Keratinocyte (primary cell): Measurements from ENCODE around the gene PNMA6F. TPM values are rescaled to one million over a fixed set of nuclear protein-coding genes. Genes with fewer than 3 reads are reported as not detected.

ENCODE experiments used
- DNase-seq: peaks from one replicate; pipeline ENCODE4 v3.0.0-alpha.2; 2011; ENCODE audit warnings: low read depth, missing footprints, low spot score
- FAIRE-seq: peaks from 2 replicates; lab custom pipeline; 2011; peaks lifted over from hg19 to GRCh38; lab: Jason Lieb, UNC
- H2AFZ ChIP-seq: 2 replicates; pipeline ENCODE4 v1.6.0; 2012; ENCODE audit warnings: low read length, control low read depth, inconsistent platforms; ENCODE audit not compliant: control insufficient read depth
- H3K27ac ChIP-seq: 2 replicates; pipeline ENCODE4 v1.5.1; 2011; ENCODE audit warnings: low read length; ENCODE audit not compliant: control insufficient read depth, insufficient read depth
- H3K27me3 ChIP-seq: 3 replicates; pipeline ENCODE4 v1.6.0; 2011; ENCODE audit warnings: low read length; ENCODE audit not compliant: control insufficient read depth, insufficient read depth; ENCODE audit errors: extremely low read depth
- H3K36me3 ChIP-seq, 2 experiments: 2 replicates in 1 of 2; 3 replicates in 1 of 2; pipeline ENCODE4 v1.5.1; 2011; ENCODE audit warnings: low read length in 2 of 2, mild to moderate bottlenecking in 1 of 2; ENCODE audit not compliant: control insufficient read depth in 2 of 2, insufficient read depth in 2 of 2; ENCODE audit errors: extremely low read depth in 1 of 2
- H3K4me1 ChIP-seq: 3 replicates; pipeline ENCODE4 v1.5.1; 2011; ENCODE audit warnings: low read length; ENCODE audit not compliant: control insufficient read depth, insufficient read depth; ENCODE audit errors: extremely low read depth
- H3K4me2 ChIP-seq: 3 replicates; pipeline ENCODE4 v1.6.0; 2011; ENCODE audit warnings: low read depth, low read length; ENCODE audit not compliant: control insufficient read depth, insufficient read depth; ENCODE audit errors: extremely low read depth
- H3K4me3 ChIP-seq, 3 experiments: fragments of 200-600 bp in 1 of 3; sonication (generic) in 1 of 3; 2 replicates in 2 of 3; 3 replicates in 1 of 3; pipeline ENCODE4 v1.5.1; 2011 to 2016; ENCODE audit warnings: low read length in 3 of 3, mild to moderate bottlenecking in 3 of 3, control low read depth in 2 of 3, inconsistent platforms in 1 of 3, low read depth in 1 of 3, mixed read lengths in 1 of 3, mixed run types in 1 of 3, moderate library complexity in 1 of 3; ENCODE audit not compliant: control insufficient read depth in 2 of 3, insufficient read depth in 2 of 3; ENCODE audit errors: extremely low read depth in 1 of 3
- H3K79me2 ChIP-seq: 2 replicates; pipeline ENCODE4 v1.6.0; 2012; ENCODE audit warnings: low read length; ENCODE audit not compliant: control insufficient read depth, insufficient read depth
- H3K9ac ChIP-seq: 3 replicates; pipeline ENCODE4 v1.6.0; 2011; ENCODE audit warnings: low read length; ENCODE audit not compliant: control insufficient read depth, insufficient read depth; ENCODE audit errors: extremely low read depth
- H3K9me1 ChIP-seq: 3 replicates; pipeline ENCODE4 v1.6.0; 2011; ENCODE audit warnings: low read length; ENCODE audit not compliant: control insufficient read depth, insufficient read depth; ENCODE audit errors: extremely low read depth
- H3K9me3 ChIP-seq: 2 replicates; pipeline ENCODE4 v1.5.1; 2012; ENCODE audit warnings: low read depth, low read length; ENCODE audit not compliant: control insufficient read depth
- H4K20me1 ChIP-seq: 3 replicates; pipeline ENCODE4 v1.6.0; 2011; ENCODE audit warnings: low read length; ENCODE audit not compliant: control insufficient read depth, insufficient read depth; ENCODE audit errors: extremely low read depth
- EZH2 ChIP-seq: IDR thresholded peaks from one replicate; pipeline ENCODE4 v1.6.1; 2012; ENCODE audit warnings: inconsistent platforms, mild to moderate bottlenecking, low read length, moderate library complexity
- dilution Hi-C: fragments of 300-500 bp; cut with MboI; formaldehyde crosslinking; loops from one replicate; pipeline ENCODE4 v1.7.0; 2020; ENCODE audit warnings: low sequenced_read_pairs; ENCODE audit not compliant: extremely low pct_ligation_motif_present
- polyA plus RNA-seq, 5 experiments: library from polyadenylated mRNA; depleted of rRNA in 3 of 5; stranded (reverse) in 3 of 5; stranded (forward) in 1 of 5; unstranded in 1 of 5; fragments of >200 nt; gene quantifications; 1 replicate in 1 of 5; 2 replicates in 3 of 5; 3 replicates in 1 of 5; pipeline versions ENCODE4 v1.2.1 to v1.2.3, GENCODE V29; 2011 to 2012; ENCODE audit warnings: missing spikeins in 2 of 5, low read depth in 1 of 5, low replicate concordance in 1 of 5
- TF ChIP-seq, protein P1 (sequence below), 3 experiments: IDR thresholded peaks in 1 of 3; conservative IDR thresholded peaks in 1 of 3; optimal IDR thresholded peaks in 1 of 3; 2 replicates in 2 of 3; 3 replicates in 1 of 3; pipeline versions ENCODE3 to v1.5.1; 2011; ENCODE audit warnings: low read length in 3 of 3, mild to moderate bottlenecking in 3 of 3, moderate library complexity in 2 of 3, control low read depth in 1 of 3, inconsistent platforms in 1 of 3; ENCODE audit not compliant: insufficient read depth in 2 of 3; ENCODE audit errors: extremely low read depth in 1 of 3

The PNMA6F gene
- polyA plus RNA-seq, 1 donor (not counting 4 experiments of a cell fraction or from before 2014, with no cell fraction given) = not detected

DNA sequence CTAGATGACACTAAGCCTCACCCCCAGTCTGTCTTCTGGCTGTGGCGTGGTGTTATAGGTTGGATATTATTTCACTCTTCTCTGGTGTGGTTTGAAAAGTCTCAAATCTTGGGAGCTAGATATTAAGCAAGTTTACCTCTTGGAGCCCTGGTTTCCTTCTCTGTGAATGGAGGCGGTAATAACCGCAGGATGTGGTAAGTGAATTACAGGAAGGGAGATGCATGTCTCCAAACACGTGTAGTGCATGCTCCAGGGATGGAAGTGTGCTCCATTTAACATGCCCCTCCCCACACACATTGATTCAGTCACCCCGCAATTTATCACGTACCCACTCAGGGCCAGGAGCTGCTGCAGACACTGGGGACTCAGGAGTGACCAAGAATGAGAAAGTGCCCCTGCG lies 17.3 kb upstream of the PNMA6F start:
- no peaks in the 10 kb centered on the region for H3K36me3 ChIP-seq
- DNase-seq = no peak
- H3K27ac ChIP-seq = no peak overlapping the region
- TF ChIP-seq, protein P1, sequence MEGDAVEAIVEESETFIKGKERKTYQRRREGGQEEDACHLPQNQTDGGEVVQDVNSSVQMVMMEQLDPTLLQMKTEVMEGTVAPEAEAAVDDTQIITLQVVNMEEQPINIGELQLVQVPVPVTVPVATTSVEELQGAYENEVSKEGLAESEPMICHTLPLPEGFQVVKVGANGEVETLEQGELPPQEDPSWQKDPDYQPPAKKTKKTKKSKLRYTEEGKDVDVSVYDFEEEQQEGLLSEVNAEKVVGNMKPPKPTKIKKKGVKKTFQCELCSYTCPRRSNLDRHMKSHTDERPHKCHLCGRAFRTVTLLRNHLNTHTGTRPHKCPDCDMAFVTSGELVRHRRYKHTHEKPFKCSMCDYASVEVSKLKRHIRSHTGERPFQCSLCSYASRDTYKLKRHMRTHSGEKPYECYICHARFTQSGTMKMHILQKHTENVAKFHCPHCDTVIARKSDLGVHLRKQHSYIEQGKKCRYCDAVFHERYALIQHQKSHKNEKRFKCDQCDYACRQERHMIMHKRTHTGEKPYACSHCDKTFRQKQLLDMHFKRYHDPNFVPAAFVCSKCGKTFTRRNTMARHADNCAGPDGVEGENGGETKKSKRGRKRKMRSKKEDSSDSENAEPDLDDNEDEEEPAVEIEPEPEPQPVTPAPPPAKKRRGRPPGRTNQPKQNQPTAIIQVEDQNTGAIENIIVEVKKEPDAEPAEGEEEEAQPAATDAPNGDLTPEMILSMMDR (optimal IDR thresholded peaks at IDR 0.05 in 1 of 3, IDR thresholded peaks at IDR 0.05 in 1 of 3, conservative IDR thresholded peaks at IDR 0.05 in 1 of 3; ENCODE audit: extremely low read depth in 1 of 3, insufficient read depth in 2 of 3, low read length in 3 of 3) = no peak
- TF ChIP-seq EZH2 = no peak
- no peak overlapping the region for H2AFZ ChIP-seq
- dilution Hi-C loops = no loop called here
- no peaks in the 10 kb centered on the region for H4K20me1 ChIP-seq
- no peaks in the 10 kb centered on the region for H3K9me3 ChIP-seq
- H3K4me1 ChIP-seq = no peaks in the 10 kb centered on the region
- H3K9me1 ChIP-seq = no peaks in the 10 kb centered on the region
- no peaks in the 10 kb centered on the region for H3K27me3 ChIP-seq
- H3K4me2 ChIP-seq = no peak overlapping the region
- H3K79me2 ChIP-seq = no peaks in the 10 kb centered on the region
- H3K9ac ChIP-seq = no peak overlapping the region
- H3K4me3 ChIP-seq = no peak overlapping the region
- no peak for FAIRE-seq

GRCh38 chrX:153336988-153337387 lies 15.4 kb upstream of the PNMA6F start:
- no peak for FAIRE-seq
- no peaks in the 10 kb centered on the region for H3K9me1 ChIP-seq
- no peak overlapping the region for H2AFZ ChIP-seq
- H3K9ac ChIP-seq = no peak overlapping the region
- H3K4me2 ChIP-seq = no peak overlapping the region
- H3K4me3 ChIP-seq = no peak overlapping the region
- no peaks in the 10 kb centered on the region for H3K36me3 ChIP-seq
- no peaks in the 10 kb centered on the region for H3K4me1 ChIP-seq
- H4K20me1 ChIP-seq = no peaks in the 10 kb centered on the region
- no peak for DNase-seq
- no peak overlapping the region for H3K27ac ChIP-seq
- H3K79me2 ChIP-seq = no peaks in the 10 kb centered on the region
- H3K9me3 ChIP-seq = no peaks in the 10 kb centered on the region
- TF ChIP-seq EZH2 = no peak
- TF ChIP-seq, protein P1 (optimal IDR thresholded peaks at IDR 0.05 in 1 of 3, IDR thresholded peaks at IDR 0.05 in 1 of 3, conservative IDR thresholded peaks at IDR 0.05 in 1 of 3; ENCODE audit: extremely low read depth in 1 of 3, insufficient read depth in 2 of 3, low read length in 3 of 3) = no peak
- no peaks in the 10 kb centered on the region for H3K27me3 ChIP-seq
- dilution Hi-C loops = no loop called here
